AG20443 (cell line): ENCODE results near the gene HSPA1B.
"Not testable (repeated sequence)": the region's sequence is repeated elsewhere in the genome, so short reads cannot be mapped to it uniquely, and the experiment has no call there.

Experiments used
- DNase-seq: peaks from one replicate; pipeline ENCODE4 v3.0.0; 2012; ENCODE audit warnings: low spot score, mixed read lengths

The HSPA1B gene

GRCh38 chr6:31826793-31827285, 699 bp upstream of the HSPA1B start:
- peak; percentile 80 for DNase-seq

GRCh38 chr6:31829633-31830283, 2.2 kb downstream of the HSPA1B start:
- DNase-seq: no peak

GRCh38 chr6:31830886-31831335, 3.4 kb downstream of the HSPA1B start:
- DNase-seq: no peak

GRCh38 chr6:31831350-31832215, 4.0 kb downstream of the HSPA1B start:
- no peak for DNase-seq

- peak; percentile 92 for DNase-seq
These were observed 7.1 kb downstream of the HSPA1B start for GRCh38 chr6:31834367-31835250.

GRCh38 chr6:31836047-31836473, 8.5 kb downstream of the HSPA1B start:
- DNase-seq: no peak

- DNase-seq: peak; percentile 38
These were observed 9.2 kb downstream of the HSPA1B start for GRCh38 chr6:31836474-31837368.

DNA sequence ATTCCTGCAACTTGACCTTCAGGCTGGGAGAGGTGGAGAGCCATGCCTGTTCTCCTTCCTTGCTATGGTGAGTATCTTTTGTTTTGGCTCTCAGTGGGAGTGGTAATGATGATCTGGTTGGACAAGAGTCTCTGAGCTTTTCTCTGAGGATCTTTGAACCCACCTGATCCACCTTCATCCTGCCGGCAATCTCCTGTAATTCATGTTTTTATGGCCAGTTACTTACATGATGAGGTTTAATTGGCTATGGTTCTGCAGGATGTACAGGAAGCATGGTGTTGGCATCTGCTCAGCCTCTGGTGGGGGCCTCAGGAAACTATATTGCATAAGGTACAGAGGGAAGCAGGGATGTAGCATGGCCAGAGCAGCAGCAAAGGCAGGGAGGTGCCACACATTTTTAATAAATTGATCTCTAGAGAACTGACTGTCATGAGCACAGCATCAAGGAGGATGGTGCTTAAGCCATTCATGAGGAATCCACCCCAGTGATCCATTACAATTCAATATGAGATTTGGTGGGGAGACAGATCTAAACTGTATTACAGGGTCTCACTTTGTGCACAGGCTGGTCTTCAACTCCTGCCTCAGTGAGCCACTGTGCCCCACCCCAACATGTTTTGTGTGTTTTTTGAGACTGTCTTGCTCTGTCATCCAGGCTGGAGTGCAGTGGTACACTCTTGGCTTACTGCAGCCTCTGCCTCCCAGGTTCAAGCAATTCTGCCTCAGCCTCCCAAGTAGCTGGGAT, 10.0 kb downstream of the HSPA1B start:
- DNase-seq: no peak

DNA sequence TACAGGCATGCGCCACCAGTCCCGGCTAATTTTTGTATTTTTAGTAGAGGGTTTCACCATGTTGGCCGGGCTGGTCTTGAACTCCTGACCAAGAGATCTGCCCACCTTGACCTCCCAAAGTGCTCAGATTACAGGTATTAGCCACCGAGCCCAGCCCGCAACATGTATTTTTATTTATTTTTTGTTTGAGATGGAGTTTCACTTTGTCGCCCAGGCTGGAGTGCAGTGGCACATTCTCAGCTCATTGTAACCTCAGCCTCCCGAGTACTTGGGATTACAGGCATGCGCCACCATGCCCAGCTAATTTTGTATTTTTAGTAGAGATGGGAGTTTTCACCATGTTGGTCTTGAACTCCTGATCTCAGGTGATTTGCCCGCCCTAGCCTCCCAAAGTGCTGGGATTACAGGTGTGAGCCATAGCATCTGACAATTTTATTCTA, 10.6 kb downstream of the HSPA1B start:
- DNase-seq: not testable (repeated sequence)

- no peak for DNase-seq
These were observed 11.4 kb downstream of the HSPA1B start for GRCh38 chr6:31838968-31839367.

DNA sequence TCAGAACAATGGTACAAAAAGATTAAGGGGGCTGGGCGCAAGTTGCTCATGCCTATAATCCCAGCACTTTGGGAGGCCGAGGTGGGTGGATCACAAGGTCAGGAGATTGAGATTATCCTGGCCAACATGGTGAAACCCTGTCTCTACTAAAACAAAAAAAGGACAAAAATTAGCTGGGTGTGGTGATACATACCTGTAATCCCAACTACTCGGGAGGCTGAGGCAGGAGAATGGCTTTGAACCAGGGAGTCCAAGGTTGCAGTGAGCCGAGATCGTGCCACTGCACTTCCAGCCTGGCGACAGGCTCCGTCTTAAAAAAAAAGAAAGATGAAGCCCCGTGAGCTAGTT, 12.2 kb downstream of the HSPA1B start:
- not testable (repeated sequence) for DNase-seq

GRCh38 chr6:31842053-31842452, 14.5 kb downstream of the HSPA1B start:
- DNase-seq: no peak

GRCh38 chr6:31844507-31844906, 17.0 kb downstream of the HSPA1B start:
- no peak for DNase-seq

DNA sequence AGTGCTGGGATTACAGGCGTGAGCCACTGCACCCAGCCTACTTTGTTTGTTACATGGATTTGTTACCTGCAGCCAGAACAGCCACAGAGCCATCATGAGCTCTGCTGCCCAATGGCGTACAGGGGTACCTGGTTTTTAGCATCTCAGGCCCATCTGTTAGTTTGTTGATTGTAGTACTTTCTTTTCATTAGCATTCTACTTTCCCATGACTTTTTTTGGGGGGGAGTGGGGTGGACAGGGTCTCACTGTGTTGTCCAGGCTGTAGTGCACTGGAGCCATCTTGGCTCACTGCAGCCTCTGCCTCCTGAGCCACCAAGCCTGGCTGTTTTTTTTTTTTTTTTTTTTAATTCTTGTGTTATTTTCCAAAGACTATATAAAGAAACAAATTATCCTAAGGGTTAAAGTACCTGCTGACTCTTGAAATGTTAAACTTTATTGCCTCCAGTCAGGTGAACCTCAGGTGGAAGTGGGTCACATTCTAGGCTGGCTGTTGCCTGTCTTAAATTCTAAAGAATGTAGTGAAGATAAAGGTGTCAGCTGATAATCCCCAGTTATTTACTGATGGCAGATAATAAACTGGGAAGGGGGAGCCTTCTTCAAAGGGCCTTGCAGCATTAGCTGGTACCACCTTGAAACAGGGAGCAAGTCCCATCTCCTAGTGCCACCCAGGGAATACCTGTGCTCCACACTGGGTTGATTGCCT, 19.9 kb downstream of the HSPA1B start:
- DNase-seq: no peak

DNA sequence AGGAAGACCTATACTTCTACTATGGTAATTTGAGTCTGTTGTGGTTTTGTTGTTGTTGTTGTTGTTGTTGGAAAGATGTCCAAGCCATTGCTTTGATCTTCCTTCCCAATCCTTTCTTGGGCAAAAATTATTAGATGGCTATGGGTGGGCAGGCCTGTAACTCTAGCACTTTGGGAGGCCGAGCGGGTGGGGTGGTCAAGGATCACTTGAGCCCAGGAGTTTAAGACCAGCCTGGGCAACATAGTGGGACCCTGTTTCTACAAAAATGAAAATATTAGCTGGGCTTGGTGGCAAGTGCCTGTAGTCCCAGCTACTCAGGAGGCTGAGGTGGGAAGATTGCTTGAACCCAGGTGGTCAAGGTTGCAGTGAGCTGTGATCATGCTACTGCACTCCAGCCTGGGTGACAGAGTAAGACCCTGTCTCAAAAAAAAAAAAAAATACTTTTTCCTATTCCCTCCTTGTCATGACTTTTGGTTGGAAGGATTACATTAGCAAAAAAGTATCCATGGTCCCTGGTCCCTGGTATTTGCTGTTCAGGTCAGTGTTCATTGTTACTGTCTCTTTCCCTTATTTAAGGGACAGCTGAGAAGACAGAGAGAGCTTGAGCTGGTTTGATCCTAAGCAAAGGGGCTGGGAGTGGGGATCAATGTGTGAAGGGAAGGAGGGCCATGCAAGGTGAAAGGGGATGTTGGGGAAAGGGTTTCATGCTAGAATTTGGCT, 23.4 kb downstream of the HSPA1B start:
- no peak for DNase-seq

DNA sequence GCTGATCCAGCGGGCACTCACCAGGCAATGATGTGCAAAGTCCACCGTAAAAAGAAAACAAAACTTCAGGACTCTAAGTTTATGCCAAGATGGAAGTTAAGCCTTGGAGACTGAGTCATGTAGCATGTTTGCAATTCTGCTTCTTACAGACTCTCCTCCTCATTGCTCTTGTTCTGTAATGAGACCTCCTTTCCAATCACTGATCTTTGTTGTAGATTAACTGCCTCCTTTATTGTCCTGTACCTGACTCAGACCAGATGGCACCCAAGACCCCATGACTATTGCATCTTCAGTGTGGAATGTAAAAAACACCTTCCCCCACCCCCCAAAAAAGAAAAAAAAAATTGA, 23.9 kb downstream of the HSPA1B start:
- DNase-seq: no peak

- DNase-seq: not testable (repeated sequence)
These were observed 24.6 kb downstream of the HSPA1B start for GRCh38 chr6:31851980-31852718.

DNA sequence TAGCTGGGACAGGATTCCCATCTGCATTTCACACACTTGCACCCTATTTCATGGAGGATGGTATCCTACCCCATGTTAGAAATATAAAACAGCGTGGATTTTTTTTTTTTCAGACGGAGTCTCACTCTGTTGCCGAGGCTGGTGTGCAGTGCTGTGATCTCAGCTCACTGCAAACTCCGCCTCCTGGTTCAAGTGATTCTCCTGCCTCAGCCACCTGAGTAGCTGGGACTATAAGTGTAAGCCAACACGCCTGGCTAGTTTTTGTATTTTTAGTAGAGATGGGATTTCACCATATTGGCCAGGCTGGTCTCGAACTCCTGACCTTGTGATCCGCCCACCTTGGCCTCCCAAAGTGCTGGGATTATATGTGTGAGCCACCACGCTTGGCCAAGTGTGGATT, 30.2 kb downstream of the HSPA1B start:
- not testable (repeated sequence) for DNase-seq
